H1 (cell line): Measurements from ENCODE around the gene C19orf44. TPM values are rescaled to one million over a fixed set of nuclear protein-coding genes. Genes with fewer than 3 reads are reported as not detected.

Experiments
- BRCA1 ChIP-seq: IDR thresholded peaks from 2 replicates; pipeline ENCODE4 v1.6.1; 2012; ENCODE audit warnings: low read depth, low read length, improper control_type of control experiment
- CHD1 ChIP-seq: IDR thresholded peaks from 2 replicates; pipeline ENCODE4 v1.6.1; 2012; ENCODE audit warnings: low read depth, low read length, improper control_type of control experiment
- MAFK ChIP-seq: IDR thresholded peaks from 2 replicates; pipeline ENCODE4 v1.6.1; 2012; ENCODE audit warnings: low read depth, mild to moderate bottlenecking, improper control_type of control experiment, low read length
- SAP30 ChIP-seq: fragments of 300-600 bp; sonication (generic); IDR thresholded peaks from 2 replicates; pipeline ENCODE4 v1.7.1; 2012; ENCODE audit warnings: low read length, moderate library complexity, mild to moderate bottlenecking, inconsistent platforms; ENCODE audit not compliant: insufficient read depth, insufficient replicate concordance
- SP4 ChIP-seq: IDR thresholded peaks from 2 replicates; pipeline ENCODE4 v1.6.1; 2012; ENCODE audit warnings: low read length, inconsistent platforms
- TEAD4 ChIP-seq: IDR thresholded peaks from 2 replicates; pipeline ENCODE4 v1.6.1; 2012; ENCODE audit warnings: low read depth, low read length, inconsistent platforms, mixed read lengths
- polyA plus RNA-seq, 7 experiments: library from polyadenylated mRNA; depleted of rRNA in 3 of 7; stranded (reverse) in 5 of 7; unstranded in 2 of 7; fragments of >200 nt in 5 of 7; fragments of 200-250 nt in 2 of 7; gene quantifications; 1 replicate in 5 of 7; 2 replicates in 1 of 7; 4 replicates in 1 of 7; pipeline versions ENCODE4 v1.2.1 to v1.2.3, GENCODE V29; 2011 to 2013; ENCODE audit warnings: missing spikeins in 2 of 7, mixed read lengths in 2 of 7
- total RNA-seq: library from RNA; stranded (reverse); fragmentation: NEBNext Ultra II Directional; extraction: Animal tissue kit (Norgen Biotek cat#: 25700); gene quantifications from 2 replicates; pipeline ENCODE4 v1.2.1, GENCODE V29; 2021
- TF ChIP-seq, protein P1 (sequence below), 3 experiments: IDR thresholded peaks; 1 replicate in 2 of 3; 2 replicates in 1 of 3; pipeline versions ENCODE4 v1.5.1 to v1.6.1; 2011; ENCODE audit warnings: low read length in 3 of 3, mild to moderate bottlenecking in 3 of 3, inconsistent platforms in 2 of 3, low read depth in 1 of 3, moderate library complexity in 1 of 3; ENCODE audit not compliant: insufficient read depth in 1 of 3; ENCODE audit errors: control extremely low read depth in 1 of 3

The C19orf44 gene
- total and polyA plus RNA-seq, 2 of the 8 experiments (the other 6 are each of a cell fraction or from before 2014, with no cell fraction given): 2.1 to 4.5 TPM

DNA sequence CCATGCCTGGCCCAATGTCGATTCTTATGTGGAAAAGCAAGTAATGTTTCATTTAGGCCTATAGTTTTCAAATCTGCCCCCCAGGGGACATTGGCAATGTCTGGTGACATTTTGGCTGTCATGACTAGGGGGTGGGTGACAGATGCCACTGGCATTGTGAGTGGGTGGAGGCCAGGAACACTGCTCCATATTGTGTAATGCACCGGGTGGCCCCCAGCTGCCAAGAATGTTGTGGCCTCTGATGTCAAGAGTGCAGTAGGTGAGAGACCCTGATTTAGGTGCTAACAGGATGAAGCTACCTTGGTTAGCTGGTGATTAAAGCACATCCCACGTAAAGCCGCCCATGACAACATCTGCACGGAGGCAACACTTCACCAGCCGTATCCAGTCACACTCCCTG, 10.8 kb downstream of the C19orf44 start (continued):
- TF ChIP-seq TEAD4 (no peak), MAFK (no peak), SAP30 (no peak), SP4 (no peak), CHD1 (no peak), BRCA1 (no peak)
- TF ChIP-seq, protein P1, sequence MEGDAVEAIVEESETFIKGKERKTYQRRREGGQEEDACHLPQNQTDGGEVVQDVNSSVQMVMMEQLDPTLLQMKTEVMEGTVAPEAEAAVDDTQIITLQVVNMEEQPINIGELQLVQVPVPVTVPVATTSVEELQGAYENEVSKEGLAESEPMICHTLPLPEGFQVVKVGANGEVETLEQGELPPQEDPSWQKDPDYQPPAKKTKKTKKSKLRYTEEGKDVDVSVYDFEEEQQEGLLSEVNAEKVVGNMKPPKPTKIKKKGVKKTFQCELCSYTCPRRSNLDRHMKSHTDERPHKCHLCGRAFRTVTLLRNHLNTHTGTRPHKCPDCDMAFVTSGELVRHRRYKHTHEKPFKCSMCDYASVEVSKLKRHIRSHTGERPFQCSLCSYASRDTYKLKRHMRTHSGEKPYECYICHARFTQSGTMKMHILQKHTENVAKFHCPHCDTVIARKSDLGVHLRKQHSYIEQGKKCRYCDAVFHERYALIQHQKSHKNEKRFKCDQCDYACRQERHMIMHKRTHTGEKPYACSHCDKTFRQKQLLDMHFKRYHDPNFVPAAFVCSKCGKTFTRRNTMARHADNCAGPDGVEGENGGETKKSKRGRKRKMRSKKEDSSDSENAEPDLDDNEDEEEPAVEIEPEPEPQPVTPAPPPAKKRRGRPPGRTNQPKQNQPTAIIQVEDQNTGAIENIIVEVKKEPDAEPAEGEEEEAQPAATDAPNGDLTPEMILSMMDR (IDR thresholded peaks at IDR 0.05; ENCODE audit: control extremely low read depth in 1 of 3, insufficient read depth in 1 of 3, low read depth in 1 of 3, low read length in 3 of 3): no peak
- TF ChIP-seq, all 59 proteins: peak for 0
